ENCODE measurements around the gene GATAD2B.

GATAD2B gene

DNA sequence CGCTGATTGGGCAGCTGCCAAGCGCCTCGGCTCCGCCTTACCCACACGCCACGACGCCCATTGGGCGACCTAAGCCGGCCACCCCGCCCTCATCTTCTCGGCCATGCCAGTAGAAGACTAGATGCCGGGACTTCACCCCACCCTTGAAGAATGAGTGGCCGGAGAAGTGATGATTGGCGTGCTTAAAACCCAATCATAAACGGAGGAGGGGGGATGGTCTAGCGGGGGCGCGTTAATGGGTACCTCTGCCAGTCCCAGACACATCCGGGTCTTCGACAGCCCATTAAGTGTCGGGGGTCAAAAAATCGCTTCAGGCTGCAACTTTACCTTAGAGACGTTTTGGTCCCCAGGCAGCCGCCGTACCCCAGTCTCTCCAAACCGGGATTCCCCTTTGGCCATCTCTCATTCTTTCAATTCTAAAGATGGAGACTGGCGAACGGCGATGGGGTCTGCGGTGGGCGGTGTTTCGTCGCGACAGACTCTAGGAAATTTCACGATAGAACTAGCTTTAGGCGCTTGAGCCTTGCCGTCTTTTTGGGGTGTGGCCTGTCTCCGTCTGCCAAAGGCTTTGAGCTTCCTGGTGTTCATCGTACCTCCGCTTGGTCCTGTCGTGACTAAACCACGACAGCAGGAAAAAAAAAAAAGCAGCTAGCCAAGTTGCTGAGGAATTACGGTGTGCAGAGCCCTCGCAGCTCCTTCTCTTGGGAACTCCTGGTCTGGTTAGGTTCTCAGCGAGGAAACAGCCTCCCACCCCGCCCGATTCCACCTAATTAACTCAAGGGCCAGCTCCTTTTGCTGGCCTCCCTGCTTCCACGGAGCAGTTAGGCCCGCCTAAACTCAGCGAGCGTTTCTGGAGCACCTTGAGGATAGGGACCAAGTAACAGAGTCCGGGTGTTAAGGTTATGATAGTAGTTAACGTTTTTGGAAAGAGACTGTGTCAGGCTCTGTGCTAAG lies at the start of gene GATAD2B:
TSS of gene GATAD2B (minus strand) at position 1 of the 954 bp plus-strand sequence. CDS start 94,625 bp downstream, outside the sequence.
- peak; percentile 97 for ATAC-seq
- TF ChIP-seq ZFP30 (CRISPR knock-in tag; IDR thresholded peaks at IDR 0.05) (peak; percentile 90), CSRNP3 (CRISPR knock-in tag; IDR thresholded peaks at IDR 0.05) (no peak)

- ATAC-seq: no peak
- TF ChIP-seq RARB (CRISPR knock-in tag; IDR thresholded peaks at IDR 0.05): no peak
- no peak for TF ChIP-seq GLIS3 (CRISPR knock-in tag; IDR thresholded peaks at IDR 0.05)
- no peak for TF ChIP-seq ARNTL (CRISPR knock-in tag; IDR thresholded peaks at IDR 0.05; ENCODE audit: borderline replicate concordance, low read depth)
- no peak for TF ChIP-seq ISL1 (CRISPR knock-in tag; IDR thresholded peaks at IDR 0.05)
- TF ChIP-seq ZNF70 (CRISPR knock-in tag; IDR thresholded peaks at IDR 0.05): no peak
- no peak for TF ChIP-seq ZNF565 (CRISPR knock-in tag; conservative IDR thresholded peaks at IDR 0.05; ENCODE audit: low read depth)
Observed at GRCh38 chr1:153970346-153970745, 47.6 kb upstream of the GATAD2B start.

DNA sequence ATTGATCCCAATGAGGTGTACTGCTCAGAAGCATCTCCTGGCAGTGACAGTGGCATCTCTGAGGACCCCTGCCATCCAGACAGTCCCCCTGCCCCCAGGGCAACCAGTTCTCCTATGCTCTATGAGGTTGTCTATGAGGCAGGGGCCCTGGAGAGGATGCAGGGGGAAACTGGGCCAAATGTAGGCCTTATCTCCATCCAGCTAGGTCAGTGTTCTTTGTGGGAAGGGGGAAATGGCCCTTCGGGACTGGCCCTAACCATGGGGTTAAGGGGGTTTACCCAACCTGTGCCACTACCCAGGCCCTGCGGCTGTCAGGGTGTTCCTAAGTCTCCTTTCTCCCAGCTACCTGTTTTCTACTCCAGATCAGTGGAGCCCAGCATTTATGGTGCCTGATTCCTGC lies 46.2 kb upstream of the GATAD2B start:
- ATAC-seq: no peak
- TF ChIP-seq ISL1 (CRISPR knock-in tag; IDR thresholded peaks at IDR 0.05) (no peak), RARB (CRISPR knock-in tag; IDR thresholded peaks at IDR 0.05) (no peak), TCF4 (CRISPR knock-in tag; IDR thresholded peaks at IDR 0.05; ENCODE audit: borderline replicate concordance) (no peak)
- TF ChIP-seq, protein P1, sequence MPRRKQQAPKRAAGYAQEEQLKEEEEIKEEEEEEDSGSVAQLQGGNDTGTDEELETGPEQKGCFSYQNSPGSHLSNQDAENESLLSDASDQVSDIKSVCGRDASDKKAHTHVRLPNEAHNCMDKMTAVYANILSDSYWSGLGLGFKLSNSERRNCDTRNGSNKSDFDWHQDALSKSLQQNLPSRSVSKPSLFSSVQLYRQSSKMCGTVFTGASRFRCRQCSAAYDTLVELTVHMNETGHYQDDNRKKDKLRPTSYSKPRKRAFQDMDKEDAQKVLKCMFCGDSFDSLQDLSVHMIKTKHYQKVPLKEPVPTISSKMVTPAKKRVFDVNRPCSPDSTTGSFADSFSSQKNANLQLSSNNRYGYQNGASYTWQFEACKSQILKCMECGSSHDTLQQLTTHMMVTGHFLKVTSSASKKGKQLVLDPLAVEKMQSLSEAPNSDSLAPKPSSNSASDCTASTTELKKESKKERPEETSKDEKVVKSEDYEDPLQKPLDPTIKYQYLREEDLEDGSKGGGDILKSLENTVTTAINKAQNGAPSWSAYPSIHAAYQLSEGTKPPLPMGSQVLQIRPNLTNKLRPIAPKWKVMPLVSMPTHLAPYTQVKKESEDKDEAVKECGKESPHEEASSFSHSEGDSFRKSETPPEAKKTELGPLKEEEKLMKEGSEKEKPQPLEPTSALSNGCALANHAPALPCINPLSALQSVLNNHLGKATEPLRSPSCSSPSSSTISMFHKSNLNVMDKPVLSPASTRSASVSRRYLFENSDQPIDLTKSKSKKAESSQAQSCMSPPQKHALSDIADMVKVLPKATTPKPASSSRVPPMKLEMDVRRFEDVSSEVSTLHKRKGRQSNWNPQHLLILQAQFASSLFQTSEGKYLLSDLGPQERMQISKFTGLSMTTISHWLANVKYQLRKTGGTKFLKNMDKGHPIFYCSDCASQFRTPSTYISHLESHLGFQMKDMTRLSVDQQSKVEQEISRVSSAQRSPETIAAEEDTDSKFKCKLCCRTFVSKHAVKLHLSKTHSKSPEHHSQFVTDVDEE (CRISPR knock-in tag; IDR thresholded peaks at IDR 0.05): no peak

DNA sequence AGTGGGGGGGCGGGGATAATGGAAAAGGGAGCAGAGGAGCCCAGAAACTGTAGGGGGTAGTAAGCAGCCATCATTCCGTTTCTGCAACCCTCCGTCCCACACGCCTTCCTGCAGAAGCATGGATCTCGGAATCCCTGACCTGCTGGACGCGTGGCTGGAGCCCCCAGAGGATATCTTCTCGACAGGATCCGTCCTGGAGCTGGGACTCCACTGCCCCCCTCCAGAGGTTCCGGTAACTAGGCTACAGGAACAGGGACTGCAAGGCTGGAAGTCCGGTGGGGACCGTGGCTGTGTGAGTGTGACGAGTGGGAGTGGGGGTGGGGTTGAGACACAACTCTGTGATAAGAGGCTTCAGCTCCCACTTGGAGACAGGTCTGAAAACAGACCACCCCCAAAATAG lies 45.6 kb upstream of the GATAD2B start:
- TF ChIP-seq BACH2 (CRISPR knock-in tag; IDR thresholded peaks at IDR 0.05; ENCODE audit: borderline replicate concordance) (no peak), CREB5 (CRISPR knock-in tag; IDR thresholded peaks at IDR 0.05; ENCODE audit: low read depth) (no peak), TOX (CRISPR knock-in tag; IDR thresholded peaks at IDR 0.05; ENCODE audit: borderline replicate concordance) (no peak), GLIS3 (CRISPR knock-in tag; IDR thresholded peaks at IDR 0.05) (no peak)
- TF ChIP-seq, protein P2, sequence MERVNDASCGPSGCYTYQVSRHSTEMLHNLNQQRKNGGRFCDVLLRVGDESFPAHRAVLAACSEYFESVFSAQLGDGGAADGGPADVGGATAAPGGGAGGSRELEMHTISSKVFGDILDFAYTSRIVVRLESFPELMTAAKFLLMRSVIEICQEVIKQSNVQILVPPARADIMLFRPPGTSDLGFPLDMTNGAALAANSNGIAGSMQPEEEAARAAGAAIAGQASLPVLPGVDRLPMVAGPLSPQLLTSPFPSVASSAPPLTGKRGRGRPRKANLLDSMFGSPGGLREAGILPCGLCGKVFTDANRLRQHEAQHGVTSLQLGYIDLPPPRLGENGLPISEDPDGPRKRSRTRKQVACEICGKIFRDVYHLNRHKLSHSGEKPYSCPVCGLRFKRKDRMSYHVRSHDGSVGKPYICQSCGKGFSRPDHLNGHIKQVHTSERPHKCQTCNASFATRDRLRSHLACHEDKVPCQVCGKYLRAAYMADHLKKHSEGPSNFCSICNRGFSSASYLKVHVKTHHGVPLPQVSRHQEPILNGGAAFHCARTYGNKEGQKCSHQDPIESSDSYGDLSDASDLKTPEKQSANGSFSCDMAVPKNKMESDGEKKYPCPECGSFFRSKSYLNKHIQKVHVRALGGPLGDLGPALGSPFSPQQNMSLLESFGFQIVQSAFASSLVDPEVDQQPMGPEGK (CRISPR knock-in tag; IDR thresholded peaks at IDR 0.05; ENCODE audit: borderline replicate concordance): no peak
- ATAC-seq: no peak

DNA sequence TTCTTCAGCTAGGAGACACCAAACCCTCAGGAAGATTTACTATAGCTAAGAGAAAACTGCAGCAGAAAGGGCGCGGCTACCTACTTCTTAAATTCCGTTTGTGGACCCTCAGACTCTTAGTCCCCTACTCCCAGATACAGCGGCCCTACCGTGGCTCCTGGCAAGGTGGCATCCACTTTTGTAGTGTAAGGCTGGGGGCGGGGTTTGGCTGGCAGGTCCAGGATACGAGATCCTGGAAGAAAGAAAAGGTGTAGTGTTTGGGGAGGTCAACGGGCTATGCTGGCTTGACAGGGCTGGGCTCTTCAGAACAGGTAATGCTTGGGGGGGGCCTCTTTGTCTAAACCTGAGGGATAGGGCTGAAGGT lies 45.2 kb upstream of the GATAD2B start:
- ATAC-seq: no peak
- TF ChIP-seq POU6F1 (CRISPR knock-in tag; IDR thresholded peaks at IDR 0.05; ENCODE audit: borderline replicate concordance, low read depth) (no peak), TOX (CRISPR knock-in tag; IDR thresholded peaks at IDR 0.05; ENCODE audit: borderline replicate concordance) (no peak), OSR1 (CRISPR knock-in tag; IDR thresholded peaks at IDR 0.05) (no peak), ZNF8 (CRISPR knock-in tag; IDR thresholded peaks at IDR 0.05) (no peak), ZNF565 (CRISPR knock-in tag; conservative IDR thresholded peaks at IDR 0.05; ENCODE audit: low read depth) (no peak), RARB (CRISPR knock-in tag; IDR thresholded peaks at IDR 0.05) (no peak), SNAI2 (CRISPR knock-in tag; IDR thresholded peaks at IDR 0.05) (no peak), ARNTL (CRISPR knock-in tag; IDR thresholded peaks at IDR 0.05; ENCODE audit: borderline replicate concordance, low read depth) (no peak)
- TF ChIP-seq, protein P1 (CRISPR knock-in tag; IDR thresholded peaks at IDR 0.05): no peak
- TF ChIP-seq, protein P2 (CRISPR knock-in tag; IDR thresholded peaks at IDR 0.05; ENCODE audit: borderline replicate concordance): no peak
